Measurements from ENCODE around the gene DERA. TPM values are rescaled to one million over a fixed set of nuclear protein-coding genes. Genes with fewer than 3 reads are reported as not detected.
"Not testable (repeated sequence)": the region's sequence is repeated elsewhere in the genome, so short reads cannot be mapped to it uniquely, and the experiment has no call there.

DERA gene
- total RNA-seq, 2 experiments from 2014 or later, result 24.5 to 28.3 TPM

DNA sequence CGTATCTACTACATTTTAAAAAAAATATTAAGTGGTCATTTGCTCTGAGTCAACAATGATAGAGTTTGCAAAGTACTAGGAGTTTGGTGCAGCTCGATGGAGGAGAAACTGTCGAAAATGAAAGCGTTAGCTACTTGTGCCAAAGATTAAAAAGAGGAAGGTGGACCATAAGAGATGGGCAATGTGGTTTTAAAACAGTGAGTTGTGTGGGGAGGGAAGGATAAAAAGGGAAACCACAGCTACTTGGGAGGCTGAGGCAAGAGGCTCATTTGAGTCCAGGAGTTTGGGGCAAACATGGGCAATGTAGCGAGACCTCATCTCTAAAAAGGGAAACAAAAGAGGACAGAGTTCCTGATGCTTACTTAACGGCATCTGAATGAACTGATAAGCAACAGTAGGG is 47.1 kb upstream of the DERA start:
- TF ChIP-seq, protein P1, sequence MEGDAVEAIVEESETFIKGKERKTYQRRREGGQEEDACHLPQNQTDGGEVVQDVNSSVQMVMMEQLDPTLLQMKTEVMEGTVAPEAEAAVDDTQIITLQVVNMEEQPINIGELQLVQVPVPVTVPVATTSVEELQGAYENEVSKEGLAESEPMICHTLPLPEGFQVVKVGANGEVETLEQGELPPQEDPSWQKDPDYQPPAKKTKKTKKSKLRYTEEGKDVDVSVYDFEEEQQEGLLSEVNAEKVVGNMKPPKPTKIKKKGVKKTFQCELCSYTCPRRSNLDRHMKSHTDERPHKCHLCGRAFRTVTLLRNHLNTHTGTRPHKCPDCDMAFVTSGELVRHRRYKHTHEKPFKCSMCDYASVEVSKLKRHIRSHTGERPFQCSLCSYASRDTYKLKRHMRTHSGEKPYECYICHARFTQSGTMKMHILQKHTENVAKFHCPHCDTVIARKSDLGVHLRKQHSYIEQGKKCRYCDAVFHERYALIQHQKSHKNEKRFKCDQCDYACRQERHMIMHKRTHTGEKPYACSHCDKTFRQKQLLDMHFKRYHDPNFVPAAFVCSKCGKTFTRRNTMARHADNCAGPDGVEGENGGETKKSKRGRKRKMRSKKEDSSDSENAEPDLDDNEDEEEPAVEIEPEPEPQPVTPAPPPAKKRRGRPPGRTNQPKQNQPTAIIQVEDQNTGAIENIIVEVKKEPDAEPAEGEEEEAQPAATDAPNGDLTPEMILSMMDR (IDR thresholded peaks at IDR 0.05), result no peak
- ChIA-PET CTCF (interaction anchor here (0.7 to 1.6 kb wide), 4 partner anchors 19 to 281 kb away, joined by 3 to 5 read pairs (median 4); no protein-coding TSS in a partner anchor), POLR2A (no interaction called here)
- Mint-ChIP-seq H3K27me3 (peaks cover 26% of the 10 kb centered on the region), H3K4me3 (peak overlapping the region; percentile 31), H3K36me3 (ENCODE audit: low read depth) (no peaks in the 10 kb centered on the region), H3K9me3 (no peaks in the 10 kb centered on the region), H3K27ac (no peak overlapping the region), H3K4me1 (ENCODE audit: low read depth) (peaks cover 4% of the 10 kb centered on the region)
- intact Hi-C loops (cut with micrococcal nuclease), result no loop called here
- DNase-seq (no peak), ATAC-seq (no peak)

GRCh38 chr12:15868186-15868585 is 42.9 kb upstream of the DERA start:
- TF ChIP-seq, protein P1 (IDR thresholded peaks at IDR 0.05), result no peak
- Mint-ChIP-seq H3K4me1 (ENCODE audit: low read depth) (peaks cover 4% of the 10 kb centered on the region), H3K4me3 (no peak overlapping the region), H3K36me3 (ENCODE audit: low read depth) (no peaks in the 10 kb centered on the region), H3K27me3 (peaks cover 15% of the 10 kb centered on the region), H3K27ac (no peak overlapping the region), H3K9me3 (peaks cover 4% of the 10 kb centered on the region)
- CTCF ChIA-PET, result no interaction called here
- DNase-seq (no peak), ATAC-seq (no peak)
- POLR2A ChIA-PET, result no interaction called here
- intact Hi-C loops (cut with micrococcal nuclease), result no loop called here

GRCh38 chr12:15873556-15873955 is 37.6 kb upstream of the DERA start:
- Mint-ChIP-seq H3K27ac (no peak overlapping the region), H3K36me3 (ENCODE audit: low read depth) (peaks cover 3% of the 10 kb centered on the region), H3K9me3 (peaks cover 4% of the 10 kb centered on the region), H3K4me3 (no peak overlapping the region), H3K4me1 (ENCODE audit: low read depth) (peaks cover 4% of the 10 kb centered on the region), H3K27me3 (peaks cover 4% of the 10 kb centered on the region)
- DNase-seq, result no peak
- POLR2A ChIA-PET, result no interaction called here
- TF ChIP-seq, protein P1 (IDR thresholded peaks at IDR 0.05), result no peak
- intact Hi-C loops (cut with micrococcal nuclease), result no loop called here
- CTCF ChIA-PET, result interaction anchor here (0.7 to 1.6 kb wide), 2 partner anchors 283 to 341 kb away, joined by 3 to 4 read pairs; no protein-coding TSS in a partner anchor
- no peak for ATAC-seq

- not testable (repeated sequence) for ATAC-seq
Observed at GRCh38 chr12:15874556-15875145, 36.5 kb upstream of the DERA start.

GRCh38 chr12:15875863-15876262 is 35.3 kb upstream of the DERA start:
- intact Hi-C loops (cut with micrococcal nuclease), result no loop called here
- Mint-ChIP-seq H3K4me1 (ENCODE audit: low read depth) (peaks cover 5% of the 10 kb centered on the region), H3K27me3 (peaks cover 2% of the 10 kb centered on the region), H3K36me3 (ENCODE audit: low read depth) (peaks cover 3% of the 10 kb centered on the region), H3K9me3 (no peaks in the 10 kb centered on the region), H3K27ac (no peak overlapping the region), H3K4me3 (peak overlapping the region; percentile 62)
- ChIA-PET CTCF (interaction anchor here (1.8 kb wide), 1 partner anchor 343 kb away, joined by 7 read pairs; no protein-coding TSS in a partner anchor), POLR2A (no interaction called here)
- TF ChIP-seq, protein P1 (IDR thresholded peaks at IDR 0.05), result no peak
- ATAC-seq (no peak), DNase-seq (no peak)

More at GRCh38 chr12:15874556-15875145, 36.5 kb upstream of the DERA start:
- DNase-seq; H3K4me1 Mint-ChIP-seq (ENCODE audit: low read depth); POLR2A ChIA-PET; H3K27ac Mint-ChIP-seq; H3K36me3 Mint-ChIP-seq (ENCODE audit: low read depth); H3K27me3 Mint-ChIP-seq; H3K9me3 Mint-ChIP-seq; intact Hi-C loops (cut with micrococcal nuclease); H3K4me3 Mint-ChIP-seq: not testable (repeated sequence)
- CTCF ChIA-PET, result interaction anchor here (0.7 to 1.6 kb wide), 2 partner anchors 284 to 342 kb away, joined by 3 to 4 read pairs; no protein-coding TSS in a partner anchor
